Activated CD8-positive, alpha-beta memory T cell treated with anti-CD3 and anti-CD28 coated beads for 4 hours (primary cell): ENCODE results near the gene RAD17.
"Not testable (repeated sequence)": the region's sequence is repeated elsewhere in the genome, so short reads cannot be mapped to it uniquely, and the experiment has no call there.

Source experiments
- DNase-seq, 2 donors: peaks; one replicate each; pipeline ENCODE4 v3.0.0-alpha.2; 2020; ENCODE audit warnings: low read depth in 2 of 2

The RAD17 gene, protein sequence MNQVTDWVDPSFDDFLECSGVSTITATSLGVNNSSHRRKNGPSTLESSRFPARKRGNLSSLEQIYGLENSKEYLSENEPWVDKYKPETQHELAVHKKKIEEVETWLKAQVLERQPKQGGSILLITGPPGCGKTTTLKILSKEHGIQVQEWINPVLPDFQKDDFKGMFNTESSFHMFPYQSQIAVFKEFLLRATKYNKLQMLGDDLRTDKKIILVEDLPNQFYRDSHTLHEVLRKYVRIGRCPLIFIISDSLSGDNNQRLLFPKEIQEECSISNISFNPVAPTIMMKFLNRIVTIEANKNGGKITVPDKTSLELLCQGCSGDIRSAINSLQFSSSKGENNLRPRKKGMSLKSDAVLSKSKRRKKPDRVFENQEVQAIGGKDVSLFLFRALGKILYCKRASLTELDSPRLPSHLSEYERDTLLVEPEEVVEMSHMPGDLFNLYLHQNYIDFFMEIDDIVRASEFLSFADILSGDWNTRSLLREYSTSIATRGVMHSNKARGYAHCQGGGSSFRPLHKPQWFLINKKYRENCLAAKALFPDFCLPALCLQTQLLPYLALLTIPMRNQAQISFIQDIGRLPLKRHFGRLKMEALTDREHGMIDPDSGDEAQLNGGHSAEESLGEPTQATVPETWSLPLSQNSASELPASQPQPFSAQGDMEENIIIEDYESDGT

DNA sequence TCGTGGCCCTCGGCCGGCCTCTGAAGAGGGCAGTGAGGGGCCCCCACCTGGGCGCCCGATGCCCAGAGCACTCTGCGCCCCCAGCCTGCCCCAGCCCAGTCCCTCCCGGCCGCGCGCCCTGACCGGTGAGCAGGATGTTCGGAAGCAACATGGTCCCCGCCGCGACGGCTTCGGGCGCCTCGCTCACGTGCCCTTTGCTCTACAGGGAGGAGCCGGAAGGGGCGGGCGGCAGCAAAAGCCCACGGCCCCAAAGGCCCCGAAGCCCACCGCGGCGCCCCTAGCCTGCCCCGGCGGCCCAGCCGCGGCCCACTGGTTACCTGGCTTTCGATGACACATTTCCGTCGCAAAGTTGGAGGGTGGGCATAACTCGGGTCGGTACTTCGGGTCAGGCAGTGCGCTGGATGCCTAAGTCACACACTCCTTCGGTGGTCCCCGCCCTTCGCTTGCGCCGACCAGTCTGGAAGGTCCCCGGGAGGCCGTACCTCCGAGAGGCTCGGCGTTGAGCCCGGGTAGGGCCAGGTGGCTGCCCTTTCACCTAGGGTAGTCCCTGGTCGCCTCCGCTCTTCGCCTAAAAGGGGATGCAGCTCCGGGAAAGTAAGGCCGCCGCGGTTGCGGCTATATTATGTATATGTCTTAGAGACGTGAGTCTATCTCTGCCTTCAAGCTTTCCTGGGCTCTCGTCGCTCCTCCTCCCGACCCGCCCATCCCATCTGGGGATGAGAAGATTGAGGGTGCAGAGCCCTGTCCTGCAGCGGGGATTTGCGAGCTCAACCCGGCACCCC is at the start of gene RAD17, which contains the start of the genes AK6 and TAF9:
Gene RAD17 (plus strand): TSS at position 479 of the 782 bp plus-strand sequence. CDS start 2,391 bp downstream, outside the sequence.
Gene AK6 (minus strand): TSS at position 181 of the 782 bp plus-strand sequence. CDS start 30 bp downstream, at position 151.
Gene TAF9 (minus strand): TSS at position 181 of the 782 bp plus-strand sequence. CDS start 3,783 bp downstream, outside the sequence.
- peak; percentile 80 to 84 for DNase-seq

DNA sequence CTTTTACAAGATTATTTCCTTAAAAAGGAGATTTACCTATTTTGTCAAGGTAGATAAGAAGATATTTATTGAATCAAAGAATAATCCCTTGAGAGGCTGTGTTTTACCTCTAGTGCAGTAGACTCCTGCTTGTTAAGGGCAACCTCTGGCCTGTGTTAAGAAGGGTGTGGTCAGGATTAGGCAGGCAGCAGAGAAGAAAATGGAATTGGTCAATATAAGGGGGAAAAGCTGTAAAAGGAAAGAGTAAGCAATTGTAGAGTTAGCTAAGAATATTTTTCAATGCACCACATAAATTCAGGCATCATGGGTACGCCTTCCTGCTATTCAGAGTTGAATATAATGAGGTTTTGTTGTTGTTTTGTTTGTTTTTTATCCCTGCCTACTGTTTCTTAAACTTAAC is 43.3 kb upstream of the RAD17 start:
- DNase-seq: no peak

DNA sequence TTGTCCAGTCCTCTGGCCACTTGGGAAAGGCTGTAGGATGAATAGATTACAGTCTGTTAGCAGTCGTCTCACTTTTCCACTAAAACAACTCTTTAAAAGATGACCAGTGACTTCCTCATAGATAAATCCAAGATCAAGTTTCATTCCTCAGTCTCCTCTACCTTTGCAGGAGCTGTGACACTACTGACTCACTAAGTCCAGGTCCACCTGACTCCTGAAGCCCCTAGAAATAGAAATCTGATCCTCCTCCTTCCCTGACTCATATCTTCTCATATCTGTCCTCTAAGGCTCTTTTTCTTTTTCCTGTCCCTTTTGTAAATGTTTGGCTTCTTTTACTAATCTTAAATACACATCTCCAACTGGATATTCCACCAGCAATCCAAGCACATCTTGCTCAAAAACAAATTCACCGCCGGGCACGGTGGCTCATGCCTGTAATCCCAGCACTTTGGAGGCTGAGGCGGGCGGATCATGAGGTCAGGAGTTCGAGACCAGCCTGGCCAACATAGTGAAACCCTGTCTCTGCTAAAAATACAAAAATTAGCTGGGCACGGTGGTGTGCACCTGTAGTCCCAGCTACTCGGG is 39.6 kb upstream of the RAD17 start:
- DNase-seq: no peak

DNA sequence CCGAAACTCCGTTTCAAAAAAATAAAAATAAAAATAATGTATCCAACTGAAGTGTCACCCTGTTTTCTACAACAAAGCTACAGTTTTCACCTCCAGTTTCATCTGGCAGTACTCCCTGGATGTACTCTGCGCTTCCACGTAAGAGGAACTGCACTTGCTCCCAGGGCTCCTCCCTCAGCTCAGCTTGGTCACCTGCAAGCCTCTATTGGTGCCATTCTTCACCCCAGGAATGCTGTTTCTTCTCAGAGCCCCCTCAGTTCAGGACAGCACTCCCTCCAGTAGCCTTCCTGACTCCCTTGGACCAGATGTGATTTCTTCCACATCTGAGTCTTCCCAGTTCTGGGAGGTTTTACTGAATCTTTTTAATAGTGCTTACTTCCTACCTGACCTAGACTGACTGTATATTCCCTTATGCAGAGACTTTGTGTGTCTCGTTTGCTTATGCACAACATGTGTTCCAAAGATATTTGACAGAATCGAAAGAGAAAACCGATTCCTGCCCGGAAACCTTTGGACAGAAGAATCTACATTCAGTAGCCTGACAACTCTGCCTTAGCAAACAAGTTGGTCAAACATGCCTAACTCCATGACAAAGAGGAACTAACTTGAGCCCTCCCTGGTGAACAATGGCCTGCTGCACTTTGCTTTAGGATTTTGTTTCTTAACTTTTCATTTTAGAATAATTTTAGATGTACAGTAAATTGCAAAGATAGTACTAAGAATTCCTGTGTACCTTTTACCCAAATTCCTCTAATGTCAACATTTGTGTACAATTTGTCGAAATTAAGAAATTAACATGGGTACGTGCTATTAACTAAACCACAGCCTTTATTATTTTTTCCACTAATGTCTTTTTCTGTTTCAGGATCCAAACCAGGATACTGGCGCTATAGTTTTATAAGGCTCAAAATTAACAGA is 37.8 kb upstream of the RAD17 start:
- DNase-seq: no peak

DNA sequence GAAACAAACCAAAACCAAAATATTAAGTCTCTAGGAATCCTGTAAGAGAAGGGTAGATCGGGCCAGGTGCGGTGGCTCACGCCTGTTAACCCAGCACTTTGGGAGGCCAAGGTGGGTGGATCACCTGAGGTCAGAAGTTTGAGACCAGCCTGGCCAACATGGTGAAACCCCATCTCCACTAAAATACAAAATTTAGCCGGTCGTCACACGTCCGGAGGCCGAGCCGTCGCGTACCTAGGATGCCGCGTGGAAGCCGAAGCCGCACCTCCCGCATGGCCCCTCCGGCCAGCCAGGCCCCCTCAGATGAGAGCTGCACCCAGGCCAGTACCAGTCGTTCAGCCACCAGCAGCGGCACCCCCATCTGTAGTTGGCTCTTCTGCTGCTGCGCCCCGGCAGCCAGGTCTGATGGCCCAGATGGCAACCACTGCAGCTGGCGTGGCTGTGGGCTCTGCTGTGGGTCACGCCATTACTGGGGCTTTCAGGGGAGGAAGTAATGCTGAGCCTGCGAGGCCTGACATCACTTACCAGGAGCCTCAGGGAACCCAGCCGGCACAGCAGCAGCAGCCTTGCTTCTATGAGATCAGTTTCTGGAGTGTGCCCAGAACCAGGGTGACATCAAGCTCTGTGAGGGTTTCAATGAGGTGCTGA is 35.8 kb upstream of the RAD17 start:
- DNase-seq: not testable (repeated sequence)

DNA sequence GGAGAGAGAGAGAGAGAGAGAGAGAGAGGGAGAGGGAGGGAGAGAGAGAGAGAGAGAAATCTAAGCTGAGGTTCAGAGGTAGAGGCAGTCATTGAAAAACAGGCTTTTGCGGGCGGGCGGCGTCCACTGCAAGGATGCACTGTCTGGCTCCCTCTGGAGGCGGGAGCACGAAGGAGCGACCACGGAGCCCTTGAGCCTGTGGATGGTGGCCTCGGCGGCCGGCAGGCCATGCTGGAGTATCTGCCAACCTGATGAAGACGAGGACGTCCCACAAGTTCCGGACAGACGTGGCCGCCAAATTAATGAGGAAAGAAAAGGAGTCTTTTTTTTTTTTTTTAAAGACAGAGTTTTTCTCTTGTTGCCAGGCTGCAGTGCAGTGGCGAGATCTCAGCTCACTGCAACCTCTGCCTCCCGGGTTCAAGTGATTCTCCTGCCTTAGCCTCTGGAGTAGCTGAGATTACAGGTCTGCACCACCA is 34.8 kb upstream of the RAD17 start:
- DNase-seq: peak; percentile 35 to 48

DNA sequence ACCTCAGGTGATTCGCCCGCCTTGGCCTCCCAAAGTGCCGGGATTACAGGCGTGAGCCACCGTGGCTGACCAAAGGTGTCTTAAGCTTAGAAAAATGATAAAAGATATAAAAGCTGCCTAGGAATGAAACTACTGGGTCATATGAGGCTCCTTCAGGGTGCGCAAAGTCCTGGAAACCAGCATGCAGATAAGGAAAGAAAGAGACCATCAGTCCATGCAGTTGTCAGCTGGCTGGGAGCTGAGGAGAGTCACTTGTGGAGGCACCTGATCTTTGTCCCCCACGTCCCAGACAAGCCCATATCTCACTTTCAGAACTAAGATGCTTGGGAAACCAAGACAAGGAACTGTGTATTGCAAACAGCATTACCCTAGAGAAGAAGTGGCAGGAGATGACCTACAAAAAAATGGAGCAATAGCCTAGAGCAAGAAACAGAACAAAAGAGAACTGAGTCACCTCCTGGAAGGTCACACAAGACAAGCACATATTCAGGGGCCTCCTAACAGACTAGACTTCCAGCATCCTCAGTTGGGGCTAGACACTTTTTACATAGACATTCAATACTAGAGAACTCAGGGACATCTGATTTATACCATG is 34.2 kb upstream of the RAD17 start:
- DNase-seq: no peak

DNA sequence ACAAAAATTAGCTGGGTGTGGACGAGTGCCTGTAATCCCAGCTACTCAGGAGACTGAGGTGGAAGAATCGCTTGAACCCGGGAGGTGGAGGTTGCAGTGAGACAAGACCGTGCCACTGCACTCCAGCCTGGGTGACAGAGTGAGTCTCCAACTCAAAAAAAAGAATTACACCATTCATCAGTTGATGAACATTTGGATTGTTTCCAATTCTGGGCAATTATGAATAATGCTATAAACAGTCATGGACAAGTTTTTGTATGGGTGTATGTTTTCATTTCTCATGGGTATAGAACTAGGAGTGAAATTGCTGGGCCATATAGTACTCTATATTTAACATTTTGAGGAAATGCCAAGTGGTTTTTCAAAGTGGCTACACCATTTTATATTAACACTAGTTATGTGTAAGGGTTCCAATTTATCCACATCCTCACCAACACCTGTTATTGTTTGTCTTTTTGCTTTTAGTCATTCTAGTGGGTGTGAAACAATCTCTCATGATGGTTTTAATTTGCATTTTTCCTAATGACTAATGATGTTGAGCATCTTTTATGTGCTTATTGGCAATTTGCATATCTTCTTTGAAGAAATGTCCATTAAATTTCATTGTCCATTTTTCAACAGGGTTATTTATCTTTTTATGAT is 28.0 kb upstream of the RAD17 start:
- DNase-seq: no peak

DNA sequence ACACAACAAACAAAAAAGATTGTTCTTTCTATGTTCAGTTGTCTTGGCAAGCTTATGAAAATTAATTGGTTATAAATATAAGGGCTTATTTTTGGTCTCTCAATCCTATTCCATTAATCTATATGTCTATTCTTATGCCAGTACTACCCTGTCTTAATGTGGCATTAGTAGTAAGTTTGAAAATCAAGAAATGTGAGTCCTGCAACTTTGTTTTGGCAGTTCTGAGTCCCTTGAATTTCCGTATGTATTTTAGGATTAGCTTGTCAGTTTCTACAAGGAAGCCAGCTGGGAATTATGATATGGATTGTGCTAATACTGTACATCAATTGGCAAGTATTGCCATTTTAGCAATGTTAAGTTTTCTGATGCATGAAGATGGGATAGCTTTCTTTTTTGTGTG is 26.5 kb upstream of the RAD17 start:
- DNase-seq: no peak

DNA sequence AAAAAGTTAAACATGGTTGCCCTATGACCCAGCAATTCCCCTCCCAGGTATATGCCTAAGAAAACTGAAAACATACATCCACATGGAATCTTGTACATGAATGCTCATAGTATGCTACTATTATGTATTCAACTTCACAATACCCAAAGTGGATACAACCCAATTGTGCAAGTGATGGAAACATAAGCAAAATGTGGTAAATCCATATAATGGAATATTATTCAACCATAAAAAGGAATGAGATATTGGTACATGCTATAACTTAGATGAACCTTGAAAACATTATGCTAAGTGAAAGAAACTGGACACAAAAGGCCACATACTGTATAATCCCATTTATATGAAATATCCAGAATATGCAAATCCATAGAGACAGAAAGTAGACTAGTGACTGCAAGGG is 19.0 kb upstream of the RAD17 start:
- DNase-seq: no peak

DNA sequence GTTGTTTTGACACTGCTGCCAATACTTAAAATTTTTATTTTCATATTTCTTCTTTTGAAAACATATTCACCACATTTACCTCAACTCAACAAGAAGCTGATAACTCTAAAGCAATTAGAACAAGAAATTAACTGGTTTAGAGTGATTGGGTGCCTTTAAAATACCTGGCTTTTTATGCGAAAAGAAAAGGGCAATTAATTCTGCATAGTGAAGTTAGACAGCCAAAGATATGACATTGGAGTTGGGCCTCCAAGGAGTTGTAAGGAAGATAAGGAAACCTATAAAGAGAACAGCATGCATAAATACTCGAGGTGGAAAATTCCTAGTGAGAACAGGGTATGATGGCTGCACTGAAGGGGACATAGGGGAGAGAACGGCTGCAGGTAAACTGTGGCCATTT is 9.9 kb upstream of the RAD17 start:
- DNase-seq: no peak

DNA sequence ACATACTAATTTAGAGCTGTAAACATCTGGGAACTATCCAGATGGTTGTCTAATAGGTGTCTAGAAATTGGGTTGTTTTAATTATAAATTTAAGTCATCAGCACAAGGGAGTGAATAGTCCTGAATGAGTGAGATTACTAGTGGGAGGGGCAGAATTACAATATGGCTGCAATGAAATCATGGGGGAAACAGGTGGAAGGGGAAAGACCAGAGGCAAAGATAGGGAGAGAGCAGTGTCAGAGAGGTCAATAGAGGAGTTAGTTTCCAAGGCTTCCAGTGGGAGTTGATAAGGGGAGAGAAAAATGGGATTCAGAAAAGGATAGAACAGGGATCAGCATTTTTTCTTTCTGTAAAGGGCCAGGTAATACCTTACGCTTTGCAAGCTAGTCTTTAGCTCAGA is 9.2 kb upstream of the RAD17 start:
- DNase-seq: no peak

DNA sequence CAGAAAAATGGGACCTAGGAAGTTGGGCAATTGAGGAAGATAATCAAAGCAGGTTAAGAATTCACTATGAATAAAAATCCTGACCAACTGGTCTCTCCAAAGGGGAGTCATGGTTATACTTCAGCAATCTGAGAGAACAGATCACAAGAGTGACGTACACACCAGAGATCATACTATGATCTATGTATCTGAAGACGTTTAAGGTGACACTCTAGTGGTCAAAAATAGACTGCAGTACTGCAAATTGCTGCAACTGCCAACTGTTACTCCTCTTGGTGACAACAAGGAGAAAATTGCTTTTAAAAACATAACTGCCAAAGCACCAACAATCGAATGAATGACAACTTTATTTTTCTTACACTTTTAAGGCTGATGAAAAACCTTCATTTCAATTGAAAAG is 5.2 kb upstream of the RAD17 start:
- no peak for DNase-seq

DNA sequence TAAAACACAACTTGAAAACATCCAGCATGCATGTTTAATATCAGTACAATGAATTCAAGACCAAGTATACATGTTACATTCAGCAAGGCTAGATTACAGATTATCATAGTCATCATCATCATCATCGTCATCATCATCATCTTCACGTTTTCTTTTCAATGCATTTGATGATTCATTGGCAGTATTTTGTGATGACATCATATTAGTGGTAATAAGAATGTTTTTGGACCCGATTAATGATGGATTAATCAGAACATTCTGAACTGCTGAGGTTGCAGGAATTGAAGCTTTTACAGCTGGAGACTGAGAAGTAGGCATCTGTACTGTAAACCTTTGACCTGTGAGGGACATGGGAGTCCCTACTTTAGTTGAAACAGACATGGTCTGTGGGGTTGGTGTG is 4.8 kb upstream of the RAD17 start:
- DNase-seq: no peak

DNA sequence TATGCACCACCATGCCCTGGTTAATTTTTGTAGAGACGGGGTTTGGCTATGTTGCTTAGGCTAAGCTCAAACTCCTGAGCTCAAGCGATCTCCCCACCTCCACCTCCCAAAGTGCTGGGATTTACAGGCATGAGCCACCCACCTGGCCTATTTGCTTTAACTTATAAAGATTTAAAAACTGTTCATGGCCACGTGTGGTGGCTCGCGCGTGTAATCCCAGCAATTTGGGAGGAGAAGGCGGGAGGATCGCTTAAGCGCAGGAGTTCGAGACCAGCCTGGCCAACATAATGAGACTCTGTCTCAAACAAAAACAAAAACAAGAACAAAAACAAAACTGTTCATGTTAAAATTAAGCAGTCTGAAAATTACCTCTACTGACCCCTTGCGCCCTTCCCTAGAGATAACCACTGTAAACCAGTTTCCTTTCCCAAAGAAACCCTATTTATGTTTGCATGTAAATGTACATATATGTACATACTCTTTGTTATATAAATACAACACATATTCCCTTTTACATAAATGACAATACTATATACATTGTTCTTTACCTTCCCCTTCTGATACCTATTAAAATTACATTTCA is 1.8 kb upstream of the RAD17 start:
- DNase-seq: no peak

DNA sequence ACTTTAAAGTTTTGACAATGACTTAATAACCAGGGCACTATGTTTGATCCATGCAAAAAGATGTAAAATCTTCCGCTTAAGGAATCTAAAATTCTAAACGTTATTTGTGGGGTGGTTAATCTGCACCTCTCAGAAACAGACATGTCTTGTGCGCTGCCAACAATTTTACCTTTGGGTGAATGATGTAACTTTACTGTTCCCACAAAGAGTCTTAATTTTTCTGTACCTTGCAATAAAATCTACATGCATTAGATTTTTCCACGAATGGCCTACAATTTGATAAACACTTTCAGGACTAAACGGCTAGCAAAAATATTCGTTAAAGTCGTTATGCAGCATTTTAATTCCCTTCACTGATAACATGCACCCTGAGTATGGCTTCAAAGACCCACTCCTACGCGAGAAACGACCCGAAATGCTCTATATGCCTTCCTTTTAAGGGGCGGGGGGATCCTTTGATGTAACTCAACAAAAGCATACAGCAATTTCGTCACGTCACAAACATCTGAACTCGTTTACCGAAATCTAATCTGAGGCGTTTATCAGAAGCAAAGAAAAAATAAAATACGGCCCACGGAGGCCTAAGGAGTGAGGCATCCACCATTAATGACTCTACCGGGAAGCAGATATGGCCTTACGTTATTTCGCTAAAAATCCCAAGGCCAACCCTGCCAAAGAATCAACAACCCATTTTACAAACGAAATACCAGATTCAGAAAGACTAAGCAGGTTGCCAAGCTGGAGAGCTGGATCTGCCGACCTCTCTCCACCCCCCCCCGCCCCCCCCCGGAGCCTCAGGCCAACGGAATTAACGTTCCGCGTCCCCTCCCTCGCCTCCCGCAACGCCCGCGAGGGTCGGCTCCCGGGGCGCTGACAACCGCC is 919 bp upstream of the RAD17 start:
- peak; percentile 4 to 23 for DNase-seq

DNA sequence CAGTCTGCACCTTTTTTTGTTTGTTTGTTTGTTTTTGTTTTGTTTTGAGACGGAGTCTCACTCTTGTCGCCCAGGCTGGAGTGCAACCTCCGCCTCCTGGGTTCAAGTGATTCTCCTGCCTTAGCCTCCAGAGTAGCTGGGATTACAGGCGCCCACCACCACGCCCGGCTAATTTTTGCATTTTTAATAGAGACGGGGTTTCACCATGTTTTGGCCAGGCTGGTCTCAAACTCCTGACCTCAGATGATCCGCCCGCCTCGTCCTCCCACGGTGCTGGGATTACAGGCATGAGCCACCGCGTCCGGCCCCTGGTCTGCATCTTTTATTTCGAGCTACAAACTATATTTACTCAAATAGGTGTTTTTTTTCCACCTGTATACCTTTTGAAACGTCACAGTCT is 717 bp downstream of the RAD17 start:
- DNase-seq: not testable (repeated sequence)

DNA sequence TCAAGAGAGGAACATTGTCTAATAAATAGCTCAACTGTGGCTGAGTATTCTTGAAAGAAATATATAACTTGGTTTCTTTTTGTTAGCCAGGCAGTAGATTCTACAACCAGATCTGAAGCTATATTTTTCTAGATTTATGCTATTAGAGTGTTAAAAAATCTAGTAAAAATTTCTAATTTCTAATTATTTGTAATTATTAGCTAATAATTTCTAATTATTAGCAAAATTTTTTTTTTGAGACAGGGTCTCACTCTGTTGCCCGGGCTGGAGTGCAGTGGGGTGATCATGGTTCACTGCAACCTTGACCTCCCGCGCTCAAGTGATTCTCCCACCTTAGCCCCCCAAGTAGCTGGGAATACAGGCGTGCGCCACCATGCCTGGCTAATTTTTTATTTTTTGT is 2.8 kb downstream of the RAD17 start:
- no peak for DNase-seq
